Lower leg skin (tissue), 3 donors: Measurements from ENCODE around the gene PIGN.

Experiments
- CTCF ChIP-seq, 3 donors: fragments of 450-650 bp; IDR thresholded peaks; one replicate each; pipeline ENCODE4 v1.5.1; 2016; ENCODE audit warnings: antibody characterized with exemption in 3 of 3, mild to moderate bottlenecking in 3 of 3, moderate library complexity in 2 of 3
- POLR2A ChIP-seq, 2 donors: fragments of 450-650 bp; IDR thresholded peaks; one replicate each; pipeline ENCODE4 v1.6.1; 2016 to 2017; ENCODE audit warnings: antibody characterized with exemption in 2 of 2, mild to moderate bottlenecking in 1 of 2, moderate library complexity in 1 of 2

- no peak for TF ChIP-seq CTCF (IDR thresholded peaks at IDR 0.05)
- no peak for TF ChIP-seq POLR2A (IDR thresholded peaks at IDR 0.05)
These were observed 11.3 kb downstream of the PIGN start for GRCh38 chr18:62175521-62175920.
